Superior temporal gyrus (tissue), 1 donor: ENCODE results near the gene ONECUT2.

ENCODE experiments used
- DNase-seq: peaks from one replicate; pipeline ENCODE4 v3.0.0-alpha.2; 2016; ENCODE audit errors: extremely low spot score

Gene ONECUT2

GRCh38 chr18:57431002-57431382 is 4.2 kb upstream of the ONECUT2 start:
- no peak for DNase-seq

- no peak for DNase-seq
Measured at GRCh38 chr18:57431467-57432080, 3.6 kb upstream of the ONECUT2 start.

GRCh38 chr18:57432140-57432539 is 3.0 kb upstream of the ONECUT2 start:
- no peak for DNase-seq

- no peak for DNase-seq
Measured at GRCh38 chr18:57432751-57433400, 2.3 kb upstream of the ONECUT2 start.

- no peak for DNase-seq
Measured at GRCh38 chr18:57433482-57433881, 1.7 kb upstream of the ONECUT2 start.

GRCh38 chr18:57433934-57434535 is 1.1 kb upstream of the ONECUT2 start:
- DNase-seq = no peak

GRCh38 chr18:57435846-57436190 is 644 bp downstream of the ONECUT2 start:
- no peak for DNase-seq

- DNase-seq = no peak
Measured at GRCh38 chr18:57436191-57436964, 1.2 kb downstream of the ONECUT2 start.

GRCh38 chr18:57436965-57437333 is 1.8 kb downstream of the ONECUT2 start:
- DNase-seq = no peak

- no peak for DNase-seq
Measured at GRCh38 chr18:57437402-57437765, 2.2 kb downstream of the ONECUT2 start.

- peak; percentile 73 for DNase-seq
Measured at GRCh38 chr18:57437766-57438671, 2.8 kb downstream of the ONECUT2 start.

- DNase-seq = no peak
Measured at GRCh38 chr18:57438743-57439608, 3.8 kb downstream of the ONECUT2 start.

GRCh38 chr18:57439609-57439968 is 4.4 kb downstream of the ONECUT2 start:
- DNase-seq = no peak

GRCh38 chr18:57439985-57440330 is 4.8 kb downstream of the ONECUT2 start:
- DNase-seq = no peak

GRCh38 chr18:57440331-57441070 is 5.3 kb downstream of the ONECUT2 start:
- no peak for DNase-seq

- no peak for DNase-seq
Measured at GRCh38 chr18:57441071-57441794, 6.1 kb downstream of the ONECUT2 start.

- no peak for DNase-seq
Measured at GRCh38 chr18:57443247-57443646, 8.1 kb downstream of the ONECUT2 start.

- DNase-seq = no peak
Measured at GRCh38 chr18:57443702-57444101, 8.5 kb downstream of the ONECUT2 start.

- no peak for DNase-seq
Measured at GRCh38 chr18:57444301-57444759, 9.2 kb downstream of the ONECUT2 start.
